GM23248 (cell line): Measurements from ENCODE around the gene GALNT1.

Experiments
- EZH2 ChIP-seq: fragments of 200-600 bp; sonication (generic); IDR thresholded peaks from 2 replicates; pipeline ENCODE4 v1.6.1; 2018; ENCODE audit warnings: antibody characterized with exemption, mild to moderate bottlenecking; ENCODE audit not compliant: insufficient read depth, poor library complexity, severe bottlenecking
- EZH2phosphoT487 ChIP-seq: fragments of 200-600 bp; sonication (generic); IDR thresholded peaks from 2 replicates; pipeline ENCODE4 v1.6.1; 2018; ENCODE audit warnings: antibody characterized with exemption, moderate library complexity, mild to moderate bottlenecking, low read depth; ENCODE audit not compliant: insufficient read depth

DNA sequence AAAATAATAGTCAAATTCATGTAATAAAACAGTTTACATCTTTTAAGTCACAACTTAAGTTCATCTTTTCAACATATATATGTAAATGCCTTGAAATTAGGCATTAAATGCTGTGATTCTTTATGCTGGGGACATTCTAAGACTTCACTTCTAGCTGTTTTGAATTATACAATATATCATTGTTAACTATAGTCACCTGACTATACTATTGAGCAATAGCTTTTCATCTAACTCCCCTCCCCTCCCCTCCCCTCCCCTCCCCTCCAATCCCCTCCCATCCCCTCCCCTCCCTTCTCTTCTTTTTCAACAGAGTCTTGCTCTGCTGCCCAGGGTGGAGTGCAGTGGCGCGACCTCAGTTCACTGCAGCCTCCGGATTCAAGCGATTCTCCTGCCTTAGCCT is 16.2 kb downstream of the GALNT1 start:
- TF ChIP-seq EZH2phosphoT487 (no peak), EZH2 (no peak)
